K562 (cell line): Measurements from ENCODE around the gene PGAM2. TPM values are rescaled to one million over a fixed set of nuclear protein-coding genes. Genes with fewer than 3 reads are reported as not detected.
"Not testable (repeated sequence)": the region's sequence is repeated elsewhere in the genome, so short reads cannot be mapped to it uniquely, and the experiment has no call there.

Experiments
- ATAC-seq: fragments of 200-7000 bp; cut with Tn5 transposase; 3 replicates; pipeline ENCODE4 v1.9.1; 2020; ENCODE audit warnings: moderate library complexity
- BruUV-seq: library from RNA; stranded (reverse); fragments of 400-500 nt; replicated peaks from 2 replicates; lab custom pipeline; 2021; lab: Mats Ljungman, UMichigan
- CTCF ChIA-PET: fragments of 300-600 bp; formaldehyde crosslinking; extraction: SDS; loops from one replicate; lab custom pipeline; 2021; ENCODE audit warnings: low intra/inter-chr PET ratio; lab: Yijun Ruan, JAX
- POLR2A ChIA-PET: fragments of 300-600, 350-650 bp; sonication (Branson Sonifier 250); formaldehyde crosslinking; extraction: SDS; loops from one replicate; lab custom pipeline; 2021; ENCODE audit warnings: antibody characterized with exemption, inconsistent platforms; lab: Yijun Ruan, JAX
- DNase-seq, 4 experiments: peaks; one replicate each; pipeline versions ENCODE4 v3.0.0 to v3.0.0-alpha.2; 2011 to 2018; ENCODE audit warnings: low spot score in 3 of 4, mixed read lengths in 3 of 4; ENCODE audit errors: extremely low read depth in 1 of 4
- FAIRE-seq: peaks from 2 replicates; lab custom pipeline; 2011; peaks lifted over from hg19 to GRCh38; lab: Jason Lieb, UNC
- H2AFZ ChIP-seq: 2 replicates; pipeline ENCODE4 v1.6.0; 2011; ENCODE audit warnings: low read depth, low read length, control low read depth, inconsistent platforms
- H3K27ac ChIP-seq: fragments of 200-600 bp; 3 replicates; pipeline ENCODE4 v1.8.0; 2011; ENCODE audit warnings: low read depth, mild to moderate bottlenecking, control low read depth, inconsistent platforms, low read length, moderate library complexity, mixed read lengths; ENCODE audit errors: extremely low read depth
- H3K27me3 ChIP-seq, 2 experiments: fragments of 300-600 bp in 1 of 2; 2 replicates in 1 of 2; 3 replicates in 1 of 2; pipeline versions ENCODE4 v1.6.0 to v1.8.0; 2011; ENCODE audit warnings: inconsistent platforms in 2 of 2, low read length in 2 of 2, mild to moderate bottlenecking in 1 of 2, mixed read lengths in 1 of 2, moderate library complexity in 1 of 2; ENCODE audit not compliant: control insufficient read depth in 2 of 2, insufficient read depth in 2 of 2
- H3K36me3 ChIP-seq: fragments of 300-600 bp; 3 replicates; pipeline ENCODE4 v1.8.0; 2011; ENCODE audit warnings: mild to moderate bottlenecking, low read length, inconsistent platforms; ENCODE audit not compliant: control insufficient read depth, insufficient read depth
- H3K4me1 ChIP-seq, 2 experiments: fragments of 200-600 bp in 1 of 2; replicated peaks in 1 of 2; 2 replicates in 1 of 2; 3 replicates in 1 of 2; pipeline versions ENCODE4 v1.5.1 to v1.8.0; 2011; ENCODE audit warnings: inconsistent platforms in 2 of 2, low read length in 2 of 2, mild to moderate bottlenecking in 1 of 2, mixed read lengths in 1 of 2, moderate library complexity in 1 of 2; ENCODE audit not compliant: control insufficient read depth in 2 of 2, insufficient read depth in 2 of 2
- H3K4me2 ChIP-seq: 2 replicates; pipeline ENCODE4 v1.6.1; 2011; ENCODE audit warnings: low read length, control low read depth, inconsistent platforms, mixed read lengths; ENCODE audit not compliant: insufficient read depth
- H3K4me3 ChIP-seq: fragments of 200-600 bp; sonication (generic), shearing (Covaris generic); 2 replicates; pipeline ENCODE4 v1.5.1; 2016; ENCODE audit warnings: control low read depth, inconsistent platforms
- H3K79me2 ChIP-seq: fragments of 200-600 bp; 3 replicates; pipeline ENCODE4 v1.8.0; 2011; ENCODE audit warnings: low read length, inconsistent platforms; ENCODE audit not compliant: control insufficient read depth, insufficient read depth
- H3K9ac ChIP-seq, 2 experiments: 2 replicates each; pipeline versions ENCODE4 v1.6.0 to v1.6.1; 2011; ENCODE audit warnings: low read depth in 2 of 2, low read length in 2 of 2, control low read depth in 1 of 2, inconsistent platforms in 1 of 2, mild to moderate bottlenecking in 1 of 2, mixed read lengths in 1 of 2; ENCODE audit not compliant: insufficient read depth in 1 of 2
- H3K9me1 ChIP-seq: one replicate; pipeline ENCODE4 v1.6.0; 2011; ENCODE audit warnings: inconsistent platforms, mild to moderate bottlenecking, low read length, moderate library complexity; ENCODE audit not compliant: control insufficient read depth, insufficient read depth
- H3K9me3 ChIP-seq: replicated peaks from 2 replicates; pipeline ENCODE4 v1.5.1; 2011; ENCODE audit warnings: low read depth, low read length, inconsistent platforms; ENCODE audit not compliant: control insufficient read depth, insufficient read depth
- H4K20me1 ChIP-seq: replicated peaks from 2 replicates; pipeline ENCODE4 v1.6.1; 2011; ENCODE audit warnings: low read length, inconsistent platforms, mixed read lengths; ENCODE audit not compliant: control insufficient read depth, insufficient read depth
- ARID1B ChIP-seq: fragments of 450-650 bp; IDR thresholded peaks from 2 replicates; pipeline ENCODE4 v1.6.1; 2016; ENCODE audit warnings: antibody characterized with exemption, mild to moderate bottlenecking, inconsistent platforms
- ATF3 ChIP-seq, 2 experiments: fragments of 450-650 bp in 1 of 2; sonication (generic) in 1 of 2; formaldehyde crosslinking in 1 of 2; IDR thresholded peaks in 1 of 2; conservative IDR thresholded peaks in 1 of 2; 2 replicates each; pipeline versions ENCODE4 v1.6.1 to v1.8.1; 2016 to 2023; ENCODE audit warnings: mild to moderate bottlenecking in 2 of 2, moderate library complexity in 2 of 2, inconsistent platforms in 1 of 2, missing genetic modification reagents in 1 of 2
- CTBP1 ChIP-seq: fragments of 450-650 bp; IDR thresholded peaks from 2 replicates; pipeline ENCODE4 v1.6.1; 2016; ENCODE audit warnings: borderline replicate concordance
- FOSL1 ChIP-seq: fragments of 200-800 bp; sonication (Bioruptor generic); conservative IDR thresholded peaks from 2 replicates; pipeline ENCODE4 v1.6.1; 2016; ENCODE audit warnings: missing genetic modification characterization, missing compliant biosample characterization
- JUND ChIP-seq, 2 experiments: IDR thresholded peaks; 2 replicates in 1 of 2; 3 replicates in 1 of 2; pipeline ENCODE4 v1.6.1; 2011; ENCODE audit warnings: borderline replicate concordance in 2 of 2, low read depth in 2 of 2, low read length in 2 of 2, improper control_type of control experiment in 1 of 2, missing biosample characterization in 1 of 2, missing genetic modification characterization in 1 of 2, missing genetic modification reagents in 1 of 2
- ZNF263 ChIP-seq: sonication (generic); formaldehyde crosslinking; IDR thresholded peaks from 2 replicates; pipeline ENCODE4 v1.8.0; 2022; ENCODE audit warnings: mild to moderate bottlenecking, missing genetic modification reagents, borderline replicate concordance
- WGBS: fragments of 100-300 bp; shearing (Covaris generic); methylation state at CpG from one replicate; pipeline ENCODE4 v1.1.6; 2016; ENCODE audit warnings: low coverage, mixed read lengths; ENCODE audit not compliant: insufficient coverage; ENCODE audit errors: missing lambda C conversion rate; 5-methylcytosine and 5-hydroxymethylcytosine counted together
- in situ Hi-C: fragments of 300-500 bp; cut with MboI; formaldehyde crosslinking; loops from 4 replicates; pipeline ENCODE4 v1.15.0; 2018; ENCODE audit warnings: inconsistent platforms, mixed read lengths
- intact Hi-C: fragments of 100-400 bp; cut with micrococcal nuclease; formaldehyde crosslinking; loops from 2 replicates; pipeline ENCODE4 v1.14.2; 2022
- polyA plus RNA-seq, 8 experiments: library from polyadenylated mRNA; depleted of rRNA in 4 of 8; stranded (reverse) in 5 of 8; unstranded in 3 of 8; fragments of >200 nt; fragmentation: Nextera tagmentation in 2 of 8; fragmentation: Illumina TruSeq in 1 of 8; extraction: Ambion mirVana in 2 of 8; extraction: Trizol in 1 of 8; gene quantifications; 2 replicates each; pipeline versions ENCODE4 v1.2.1 to v1.2.3, GENCODE V29; 2011 to 2014; ENCODE audit warnings: inconsistent platforms in 1 of 8, missing spikeins in 1 of 8
- total RNA-seq, 7 experiments: library from RNA; depleted of rRNA in 6 of 7; stranded (reverse); fragments of >200 nt in 6 of 7; fragmentation: Illumina TruSeq in 2 of 7; extraction: Trizol in 2 of 7; gene quantifications; 2 replicates each; pipeline versions ENCODE4 v1.2.1 to v1.2.3, GENCODE V29; 2011 to 2021; ENCODE audit warnings: low replicate concordance in 1 of 7

PGAM2 gene
- total and polyA plus RNA-seq, 9 of the 15 experiments (the other 6 are each of a cell fraction or from before 2014, with no cell fraction given) = not detected

- H4K20me1 ChIP-seq, ATAC-seq, DNase-seq, FAIRE-seq, POLR2A ChIA-PET, BruUV-seq, H3K9ac ChIP-seq, H3K4me2 ChIP-seq, H3K79me2 ChIP-seq, in situ Hi-C loops, H3K36me3 ChIP-seq, H3K4me3 ChIP-seq, H3K27me3 ChIP-seq, H2AFZ ChIP-seq, H3K27ac ChIP-seq, H3K9me1 ChIP-seq, H3K9me3 ChIP-seq, CTCF ChIA-PET, intact Hi-C loops: not testable (repeated sequence)
- peaks cover 0 to 19% of the 10 kb centered on the region in 2 experiments; a peak in 3 of 5 replicates for H3K4me1 ChIP-seq
- 41% methylated on average over 11 of the region's 13 CpGs for WGBS
Measured at GRCh38 chr7:44031319-44031718, 34.0 kb downstream of the PGAM2 start.

- H3K79me2 ChIP-seq; H3K9me1 ChIP-seq; H3K27ac ChIP-seq; BruUV-seq; in situ Hi-C loops; H3K9me3 ChIP-seq; H3K4me2 ChIP-seq; H3K9ac ChIP-seq; H3K4me3 ChIP-seq; FAIRE-seq; H2AFZ ChIP-seq; DNase-seq; CTCF ChIA-PET; POLR2A ChIA-PET; H3K36me3 ChIP-seq; H3K27me3 ChIP-seq; intact Hi-C loops; H4K20me1 ChIP-seq; TF ChIP-seq ATF3 (CRISPR knock-in tag; conservative IDR thresholded peaks at IDR 0.05): not testable (repeated sequence)
- TF ChIP-seq ARID1B = peak; percentile 23; the same call in 1 of the 2 replicates
- TF ChIP-seq CTBP1 = peak; percentile 26; the same call in 1 of the 2 replicates
- TF ChIP-seq JUND (IDR thresholded peaks at IDR 0.05; ENCODE audit: borderline replicate concordance, low read depth, low read length) = peak; percentile 59
- peak; percentile 48; the same call in 1 of the 3 replicates for TF ChIP-seq JUND (tag; IDR thresholded peaks at IDR 0.05; ENCODE audit: borderline replicate concordance, low read depth, low read length)
- TF ChIP-seq ATF3 (IDR thresholded peaks at IDR 0.05) = peak; percentile 41; the same call in 1 of the 2 replicates
- TF ChIP-seq FOSL1 (tag) = 0 out of 2 replicates have a peak, but pooled peaks have one; percentile 37
- peak; percentile 91 for TF ChIP-seq ZNF263 (CRISPR knock-in tag)
- peak; percentile 90 for ATAC-seq
- 0% methylated on average over 2 of the region's 5 CpGs for WGBS
- peaks cover 0 to 18% of the 10 kb centered on the region in 2 experiments; a peak in 3 of 5 replicates for H3K4me1 ChIP-seq
Measured at GRCh38 chr7:44030029-44030428, 35.3 kb downstream of the PGAM2 start.

GRCh38 chr7:44029433-44029832 is 35.9 kb downstream of the PGAM2 start:
- peak; percentile 14 for ATAC-seq
- FAIRE-seq, CTCF ChIA-PET, H3K27ac ChIP-seq, H3K4me3 ChIP-seq, H3K9me1 ChIP-seq, POLR2A ChIA-PET, H3K9ac ChIP-seq, in situ Hi-C loops, BruUV-seq, H3K79me2 ChIP-seq, H3K9me3 ChIP-seq, DNase-seq, H4K20me1 ChIP-seq, H3K36me3 ChIP-seq, H2AFZ ChIP-seq, H3K27me3 ChIP-seq, H3K4me2 ChIP-seq, intact Hi-C loops: not testable (repeated sequence)
- 30% methylated on average over 2 of the region's 11 CpGs for WGBS
- peaks cover 0 to 18% of the 10 kb centered on the region in 2 experiments; a peak in 3 of 5 replicates for H3K4me1 ChIP-seq
